HepG2 (cell line): Measurements from ENCODE around the gene FBXO9. TPM values are rescaled to one million over a fixed set of nuclear protein-coding genes. Genes with fewer than 3 reads are reported as not detected.

Source experiments
- CREBL2 ChIP-seq: sonication (generic); formaldehyde crosslinking; IDR thresholded peaks from 2 replicates; pipeline ENCODE4 v1.8.1; 2023; ENCODE audit warnings: missing genetic modification reagents, mild to moderate bottlenecking, borderline replicate concordance
- DZIP1 ChIP-seq: sonication (generic); formaldehyde crosslinking; IDR thresholded peaks from 2 replicates; pipeline ENCODE4 v1.5.0; 2020; ENCODE audit warnings: mild to moderate bottlenecking, missing genetic modification reagents
- MAFF ChIP-seq: IDR thresholded peaks from 2 replicates; pipeline ENCODE4 v1.6.1; 2011; ENCODE audit warnings: low read depth, low read length, improper control_type of control experiment
- MEIS1 ChIP-seq: sonication (generic); formaldehyde crosslinking; IDR thresholded peaks from 2 replicates; pipeline ENCODE4 v1.9.0; 2021; ENCODE audit warnings: mild to moderate bottlenecking, missing genetic modification reagents, moderate library complexity, borderline replicate concordance
- PRDM15 ChIP-seq: sonication (generic); formaldehyde crosslinking; IDR thresholded peaks from 2 replicates; pipeline ENCODE4 v1.4.0; 2020; ENCODE audit warnings: missing genetic modification reagents
- RARA ChIP-seq: IDR thresholded peaks from 2 replicates; pipeline ENCODE4 v1.6.1; 2016; ENCODE audit warnings: missing genetic modification reagents, missing compliant biosample characterization
- TCF7 ChIP-seq: sonication (generic); IDR thresholded peaks from 2 replicates; pipeline ENCODE4 v1.6.1; 2016; ENCODE audit warnings: antibody characterized with exemption, low read depth
- TEAD3 ChIP-seq: optimal IDR thresholded peaks from 2 replicates; pipeline ENCODE3; 2016; ENCODE audit warnings: borderline replicate concordance
- ZFP1 ChIP-seq: IDR thresholded peaks from 2 replicates; pipeline ENCODE4 v1.6.1; 2016
- ZKSCAN5 ChIP-seq: sonication (generic); formaldehyde crosslinking; IDR thresholded peaks from 2 replicates; pipeline ENCODE4 v1.5.1; 2020; ENCODE audit warnings: mild to moderate bottlenecking, missing genetic modification reagents
- ZNF207 ChIP-seq: fragments of 450-650 bp; IDR thresholded peaks from 2 replicates; pipeline ENCODE4 v1.6.1; 2016; ENCODE audit warnings: antibody characterized with exemption, borderline replicate concordance
- ZNF674 ChIP-seq: sonication (generic); formaldehyde crosslinking; IDR thresholded peaks from 2 replicates; pipeline ENCODE4 v1.5.0; 2020; ENCODE audit warnings: low read depth, mild to moderate bottlenecking, missing genetic modification reagents
- polyA plus RNA-seq, 8 experiments: library from polyadenylated mRNA; depleted of rRNA in 3 of 8; stranded (reverse) in 7 of 8; unstranded in 1 of 8; fragments of >200 nt; fragmentation: Illumina TruSeq in 4 of 8; extraction: Trizol in 4 of 8; gene quantifications; 2 replicates each; pipeline versions ENCODE4 v1.2.1 to v1.2.3, GENCODE V29; 2011 to 2016; ENCODE audit warnings: low read depth in 4 of 8, missing spikeins in 1 of 8, mixed read lengths in 1 of 8; ENCODE audit not compliant: insufficient read depth in 1 of 8
- total RNA-seq, 5 experiments: library from RNA; depleted of rRNA; stranded (reverse); fragments of >200 nt; fragmentation: Illumina TruSeq; extraction: Trizol; gene quantifications; 2 replicates each; pipeline ENCODE4 v1.2.3, GENCODE V29; 2016; ENCODE audit warnings: low read depth in 1 of 5
- TF ChIP-seq, protein P1 (sequence below): sonication (generic); formaldehyde crosslinking; IDR thresholded peaks from 2 replicates; pipeline ENCODE4 v1.5.1; 2020; ENCODE audit warnings: mild to moderate bottlenecking, moderate library complexity, missing genetic modification reagents
- TF ChIP-seq, protein P2 (sequence below): sonication (generic); formaldehyde crosslinking; IDR thresholded peaks from 2 replicates; pipeline ENCODE4 v1.5.0; 2020; ENCODE audit warnings: missing genetic modification reagents
- TF ChIP-seq, protein P3 (sequence below): sonication (generic); formaldehyde crosslinking; IDR thresholded peaks from 2 replicates; pipeline ENCODE4 v1.9.0; 2021; ENCODE audit warnings: missing genetic modification reagents, borderline replicate concordance

FBXO9 gene
- total and polyA plus RNA-seq, 2 of the 13 experiments (the other 11 are each of a cell fraction or from before 2014, with no cell fraction given), result 64.3 to 98.4 TPM

- no peak for TF ChIP-seq PRDM15
- TF ChIP-seq, protein P1, sequence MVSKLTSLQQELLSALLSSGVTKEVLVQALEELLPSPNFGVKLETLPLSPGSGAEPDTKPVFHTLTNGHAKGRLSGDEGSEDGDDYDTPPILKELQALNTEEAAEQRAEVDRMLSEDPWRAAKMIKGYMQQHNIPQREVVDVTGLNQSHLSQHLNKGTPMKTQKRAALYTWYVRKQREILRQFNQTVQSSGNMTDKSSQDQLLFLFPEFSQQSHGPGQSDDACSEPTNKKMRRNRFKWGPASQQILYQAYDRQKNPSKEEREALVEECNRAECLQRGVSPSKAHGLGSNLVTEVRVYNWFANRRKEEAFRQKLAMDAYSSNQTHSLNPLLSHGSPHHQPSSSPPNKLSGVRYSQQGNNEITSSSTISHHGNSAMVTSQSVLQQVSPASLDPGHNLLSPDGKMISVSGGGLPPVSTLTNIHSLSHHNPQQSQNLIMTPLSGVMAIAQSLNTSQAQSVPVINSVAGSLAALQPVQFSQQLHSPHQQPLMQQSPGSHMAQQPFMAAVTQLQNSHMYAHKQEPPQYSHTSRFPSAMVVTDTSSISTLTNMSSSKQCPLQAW (CRISPR knock-in tag), result peak; percentile 11; the same call in 1 of the 2 replicates
- TF ChIP-seq CREBL2 (CRISPR knock-in tag), result no peak
- TF ChIP-seq MAFF, result no peak
- no peak for TF ChIP-seq ZFP1 (CRISPR knock-in tag)
- TF ChIP-seq DZIP1 (CRISPR knock-in tag), result no peak
- TF ChIP-seq, protein P2, sequence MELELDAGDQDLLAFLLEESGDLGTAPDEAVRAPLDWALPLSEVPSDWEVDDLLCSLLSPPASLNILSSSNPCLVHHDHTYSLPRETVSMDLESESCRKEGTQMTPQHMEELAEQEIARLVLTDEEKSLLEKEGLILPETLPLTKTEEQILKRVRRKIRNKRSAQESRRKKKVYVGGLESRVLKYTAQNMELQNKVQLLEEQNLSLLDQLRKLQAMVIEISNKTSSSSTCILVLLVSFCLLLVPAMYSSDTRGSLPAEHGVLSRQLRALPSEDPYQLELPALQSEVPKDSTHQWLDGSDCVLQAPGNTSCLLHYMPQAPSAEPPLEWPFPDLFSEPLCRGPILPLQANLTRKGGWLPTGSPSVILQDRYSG (CRISPR knock-in tag), result no peak
- TF ChIP-seq RARA (CRISPR knock-in tag), result no peak; the same call in 1 of the 2 replicates
- TF ChIP-seq ZKSCAN5 (CRISPR knock-in tag), result no peak
- no peak for TF ChIP-seq TEAD3 (CRISPR knock-in tag)
- TF ChIP-seq MEIS1 (CRISPR knock-in tag), result no peak; the same call in 1 of the 2 replicates
- TF ChIP-seq ZNF207, result no peak
- TF ChIP-seq, protein P3, sequence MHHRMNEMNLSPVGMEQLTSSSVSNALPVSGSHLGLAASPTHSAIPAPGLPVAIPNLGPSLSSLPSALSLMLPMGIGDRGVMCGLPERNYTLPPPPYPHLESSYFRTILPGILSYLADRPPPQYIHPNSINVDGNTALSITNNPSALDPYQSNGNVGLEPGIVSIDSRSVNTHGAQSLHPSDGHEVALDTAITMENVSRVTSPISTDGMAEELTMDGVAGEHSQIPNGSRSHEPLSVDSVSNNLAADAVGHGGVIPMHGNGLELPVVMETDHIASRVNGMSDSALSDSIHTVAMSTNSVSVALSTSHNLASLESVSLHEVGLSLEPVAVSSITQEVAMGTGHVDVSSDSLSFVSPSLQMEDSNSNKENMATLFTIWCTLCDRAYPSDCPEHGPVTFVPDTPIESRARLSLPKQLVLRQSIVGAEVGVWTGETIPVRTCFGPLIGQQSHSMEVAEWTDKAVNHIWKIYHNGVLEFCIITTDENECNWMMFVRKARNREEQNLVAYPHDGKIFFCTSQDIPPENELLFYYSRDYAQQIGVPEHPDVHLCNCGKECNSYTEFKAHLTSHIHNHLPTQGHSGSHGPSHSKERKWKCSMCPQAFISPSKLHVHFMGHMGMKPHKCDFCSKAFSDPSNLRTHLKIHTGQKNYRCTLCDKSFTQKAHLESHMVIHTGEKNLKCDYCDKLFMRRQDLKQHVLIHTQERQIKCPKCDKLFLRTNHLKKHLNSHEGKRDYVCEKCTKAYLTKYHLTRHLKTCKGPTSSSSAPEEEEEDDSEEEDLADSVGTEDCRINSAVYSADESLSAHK (CRISPR knock-in tag), result no peak
- peak; percentile 88; the same call in 1 of the 2 replicates for TF ChIP-seq ZNF674 (CRISPR knock-in tag)
- no peak for TF ChIP-seq TCF7
Observed at GRCh38 chr6:53065266-53066076, at the start of gene FBXO9 (continued).
